ENCODE data around the gene SF3B5.
"Not testable (repeated sequence)": the region's sequence is repeated elsewhere in the genome, so short reads cannot be mapped to it uniquely, and the experiment has no call there.

Gene SF3B5

GRCh38 chr6:144052488-144052887 lies 42.9 kb downstream of the SF3B5 start:
- DNase-seq (ENCODE audit: low spot score), result no peak
- TF ChIP-seq CTCF (IDR thresholded peaks at IDR 0.05; ENCODE audit: borderline replicate concordance, control extremely low read depth, extremely low read depth, insufficient read depth, missing control alignments), result no peak
- in situ Hi-C loops (cut with MboI; ENCODE audit: low sequenced_read_pairs, unreplicated experiment), result no loop called here

GRCh38 chr6:144049386-144049785 lies 46.0 kb downstream of the SF3B5 start:
- TF ChIP-seq CTCF (IDR thresholded peaks at IDR 0.05; ENCODE audit: borderline replicate concordance, control extremely low read depth, extremely low read depth, insufficient read depth, missing control alignments), result no peak
- in situ Hi-C loops (cut with MboI; ENCODE audit: low sequenced_read_pairs, unreplicated experiment), result no loop called here
- no peak for DNase-seq (ENCODE audit: low spot score)

- no peak for TF ChIP-seq CTCF (IDR thresholded peaks at IDR 0.05; ENCODE audit: borderline replicate concordance, control extremely low read depth, extremely low read depth, insufficient read depth, missing control alignments)
These were observed 47.7 kb downstream of the SF3B5 start for GRCh38 chr6:144047688-144048087.

GRCh38 chr6:144046672-144047071 lies 48.7 kb downstream of the SF3B5 start:
- in situ Hi-C loops (cut with MboI; ENCODE audit: low sequenced_read_pairs, unreplicated experiment), result not testable (repeated sequence)

More at GRCh38 chr6:144047688-144048087, 47.7 kb downstream of the SF3B5 start:
- in situ Hi-C loops (cut with MboI; ENCODE audit: low sequenced_read_pairs, unreplicated experiment), result no loop called here
- DNase-seq (ENCODE audit: low spot score), result no peak

GRCh38 chr6:144044989-144045388 lies 50.4 kb downstream of the SF3B5 start:
- DNase-seq (ENCODE audit: low spot score); in situ Hi-C loops (cut with MboI; ENCODE audit: low sequenced_read_pairs, unreplicated experiment): not testable (repeated sequence)

More at GRCh38 chr6:144046672-144047071, 48.7 kb downstream of the SF3B5 start:
- DNase-seq (ENCODE audit: low spot score), result not testable (repeated sequence)
